SK-N-SH treated with all-trans-retinoic acid at 6 μM for 48 hours (cell line): Measurements from ENCODE around the gene STMND1.

ENCODE experiments used
- ARNTL ChIP-seq: fragments of 450-650 bp; formaldehyde crosslinking; IDR thresholded peaks from 2 replicates; pipeline ENCODE4 v1.5.0; 2020; ENCODE audit warnings: low read depth, mild to moderate bottlenecking, moderate library complexity, borderline replicate concordance
- PATZ1 ChIP-seq: fragments of 250-450 bp; sonication (Bioruptor Pico); IDR thresholded peaks from 2 replicates; pipeline ENCODE4 v1.8.0; 2020; ENCODE audit warnings: mild to moderate bottlenecking, moderate library complexity, borderline replicate concordance
- ZNF565 ChIP-seq: fragments of 450-650 bp; formaldehyde crosslinking; conservative IDR thresholded peaks from 2 replicates; pipeline ENCODE4 v1.5.0; 2020; ENCODE audit warnings: low read depth, mild to moderate bottlenecking, moderate library complexity

- TF ChIP-seq PATZ1: no peak
- no peak for TF ChIP-seq ARNTL (CRISPR knock-in tag)
- no peak for TF ChIP-seq ZNF565
Observed at GRCh38 chr6:17169711-17170110, 67.9 kb downstream of the STMND1 start.
